Measurements from ENCODE around the gene MLXIP.
A peak's percentile ranks its signal among the peaks of the same experiment; 100 is the strongest.
"Not testable (repeated sequence)": the region's sequence is repeated elsewhere in the genome, so short reads cannot be mapped to it uniquely, and the experiment has no call there.

The MLXIP gene

GRCh38 chr12:122158700-122159285, 80.2 kb downstream of the MLXIP start:
- no peak for DNase-seq

DNA sequence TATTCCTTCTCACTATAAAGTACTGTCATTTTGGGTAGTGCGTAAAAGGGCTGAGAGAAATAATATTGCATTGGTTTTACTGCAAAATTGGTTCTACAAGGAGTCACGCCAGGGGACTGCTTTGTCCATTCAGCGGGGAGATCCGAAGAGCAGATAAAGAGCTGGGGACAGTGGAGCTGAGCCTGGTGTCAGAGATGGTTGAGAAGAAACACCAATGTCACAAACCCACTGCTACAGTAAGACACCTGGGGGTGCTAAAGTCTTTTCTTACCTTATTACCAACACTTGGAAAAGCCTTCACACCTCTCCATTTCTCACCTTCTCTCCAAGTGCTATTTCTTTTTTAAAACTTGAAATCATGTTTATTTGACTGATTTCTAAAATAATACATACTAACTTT, 81.3 kb downstream of the MLXIP start:
- DNase-seq, result peak; percentile 2

- no peak for DNase-seq
These were observed 82.2 kb downstream of the MLXIP start for GRCh38 chr12:122160761-122161160.

- DNase-seq, result no peak
These were observed 83.1 kb downstream of the MLXIP start for GRCh38 chr12:122161682-122162081.

- DNase-seq, result no peak
These were observed 84.4 kb downstream of the MLXIP start for GRCh38 chr12:122162976-122163375.

GRCh38 chr12:122166422-122167349, 88.1 kb downstream of the MLXIP start:
- no peak for DNase-seq

DNA sequence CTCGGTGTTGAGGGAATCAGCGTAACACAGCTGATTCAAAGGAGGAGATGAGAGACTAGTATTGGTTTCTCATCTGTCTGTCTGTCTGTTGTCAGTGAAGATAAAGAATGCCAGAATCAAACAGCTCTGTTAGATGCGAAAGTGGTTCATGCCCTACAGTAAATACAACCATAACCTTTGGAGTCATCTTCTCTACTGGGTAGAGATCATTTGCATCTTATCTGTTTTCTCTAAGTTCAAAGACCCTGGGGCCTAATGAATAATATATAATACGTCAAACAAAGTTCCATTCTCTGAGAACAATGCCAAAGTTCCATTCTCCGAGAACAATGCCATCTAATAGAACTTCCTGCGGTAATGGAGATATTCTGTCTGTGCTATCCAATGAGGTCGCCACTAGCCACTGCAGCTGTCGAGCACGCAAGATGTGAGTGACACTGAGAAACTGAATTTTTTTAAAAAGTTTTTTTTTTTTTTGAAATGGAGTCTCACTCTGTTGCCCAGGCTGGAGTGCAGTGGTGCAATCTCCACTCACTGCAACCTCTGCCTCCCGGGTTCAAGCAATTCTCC, 88.9 kb downstream of the MLXIP start:
- DNase-seq, result no peak

DNA sequence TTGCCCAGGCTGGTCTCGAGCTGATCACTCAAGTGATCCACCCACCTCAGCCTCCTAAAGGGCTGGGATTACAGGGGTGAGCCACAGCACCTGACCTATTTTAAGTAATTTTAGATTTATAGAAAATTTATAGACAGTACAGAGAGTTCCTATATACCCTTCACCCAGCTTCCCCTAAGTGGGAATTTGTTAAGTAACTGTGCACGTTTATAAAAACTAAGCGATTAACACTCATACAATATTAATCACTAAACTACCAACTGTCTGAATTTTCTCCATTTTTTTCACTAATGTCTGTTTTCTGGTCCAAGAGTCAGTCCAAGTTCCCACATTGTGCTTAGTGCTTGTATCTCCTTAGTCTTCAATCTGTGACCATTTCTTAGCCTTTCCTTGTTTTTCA, 89.9 kb downstream of the MLXIP start:
- DNase-seq, result no peak

DNA sequence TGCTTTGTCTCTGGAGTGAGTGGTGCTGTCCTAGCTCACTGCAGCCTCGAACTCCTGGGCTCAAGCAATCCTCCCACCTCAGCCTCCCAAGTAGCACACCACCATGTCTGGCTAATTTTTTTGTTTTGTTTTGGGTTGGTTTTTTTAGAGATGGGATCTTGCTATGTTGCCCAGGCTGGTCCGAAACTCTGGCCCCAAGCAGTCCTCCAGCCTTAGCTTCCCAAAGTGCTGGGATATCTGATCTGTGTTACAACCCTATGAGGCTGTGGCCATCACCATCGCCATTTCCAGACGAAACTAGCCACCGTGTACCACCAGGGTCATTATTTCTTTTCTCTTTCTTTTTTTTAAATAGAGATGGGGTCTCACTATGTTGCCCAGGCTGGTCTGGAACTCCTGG, 92.8 kb downstream of the MLXIP start:
- DNase-seq, result no peak

DNA sequence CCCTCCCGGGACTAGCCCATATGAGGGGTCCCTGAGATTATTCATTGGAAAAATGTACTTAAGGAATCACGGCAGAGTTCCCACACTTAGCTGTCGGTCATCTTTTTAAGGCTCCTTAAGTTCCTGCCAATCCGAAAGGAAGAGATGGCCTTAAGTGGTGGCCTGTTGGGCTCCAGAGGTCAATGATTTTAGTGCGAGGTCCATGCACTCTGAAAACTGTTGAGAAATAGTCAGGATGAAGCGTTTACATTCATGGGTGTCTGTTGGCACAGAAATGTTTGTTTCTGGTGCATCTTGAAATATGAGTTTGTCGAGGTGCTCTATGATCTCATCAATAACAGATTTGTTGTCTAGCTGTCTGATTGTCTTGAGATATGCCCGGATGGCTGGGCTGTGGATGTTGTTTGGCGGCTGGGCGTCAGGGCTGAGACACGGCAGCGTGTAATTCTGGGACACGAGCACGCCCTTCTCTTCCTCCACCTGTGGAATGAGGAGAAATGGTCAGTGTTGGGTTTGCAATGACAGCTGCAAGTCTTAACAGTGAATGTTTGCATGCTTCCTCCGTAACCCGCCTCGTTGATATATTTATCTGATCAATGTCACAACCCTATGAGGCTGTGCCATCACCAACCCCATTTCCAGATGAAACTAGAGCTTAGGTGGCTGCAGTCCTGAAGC, 93.8 kb downstream of the MLXIP start:
- no peak for DNase-seq

GRCh38 chr12:122174155-122174845, 95.7 kb downstream of the MLXIP start, which contains the start of gene IL31:
Gene IL31, minus strand, starts transcription at chr12:122174221. Its CDS starts 49 bp downstream, at chr12:122174172.
- no peak for DNase-seq

GRCh38 chr12:122176473-122176872, 97.9 kb downstream of the MLXIP start:
- not testable (repeated sequence) for DNase-seq

DNA sequence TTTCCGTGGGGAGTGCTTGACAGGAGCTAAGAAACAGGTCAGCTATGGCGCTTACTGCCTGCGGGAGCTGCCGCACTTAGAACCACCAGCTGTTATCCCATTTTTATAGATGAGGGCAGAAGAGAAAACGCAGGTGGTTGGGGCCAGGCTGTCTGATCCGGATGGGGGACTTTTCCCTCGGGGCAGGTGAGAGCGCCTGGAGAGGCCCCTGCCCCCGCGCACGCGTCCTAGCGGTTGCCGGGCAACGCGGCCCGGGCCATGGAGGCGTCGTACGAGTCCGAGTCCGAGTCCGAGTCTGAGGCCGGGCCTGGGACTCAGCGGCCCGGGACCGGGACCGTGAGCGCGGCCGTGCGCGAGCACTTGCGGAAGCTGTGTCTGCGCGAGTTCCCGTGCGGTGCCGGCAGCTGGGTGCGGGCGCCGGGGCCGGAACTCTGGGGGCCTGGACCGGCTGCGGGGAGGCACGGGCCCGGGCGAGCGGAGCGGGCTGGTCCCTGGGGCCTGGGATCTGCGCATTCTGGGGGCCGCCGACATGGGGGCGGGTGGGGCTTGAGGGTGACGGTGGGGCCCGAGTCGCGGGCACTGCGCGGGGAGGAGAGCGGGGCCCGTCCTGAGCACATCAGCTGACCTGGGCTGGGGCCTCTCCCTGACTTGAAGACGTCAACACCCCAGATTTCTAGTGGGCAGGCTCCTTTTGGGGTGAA, 104.5 kb downstream of the MLXIP start, which contains the start of gene LRRC43:
LRRC43 (plus strand) TSS at position 237 of the 701 bp plus-strand sequence; CDS start at position 259, 22 bp downstream.
- DNase-seq, result no peak

DNA sequence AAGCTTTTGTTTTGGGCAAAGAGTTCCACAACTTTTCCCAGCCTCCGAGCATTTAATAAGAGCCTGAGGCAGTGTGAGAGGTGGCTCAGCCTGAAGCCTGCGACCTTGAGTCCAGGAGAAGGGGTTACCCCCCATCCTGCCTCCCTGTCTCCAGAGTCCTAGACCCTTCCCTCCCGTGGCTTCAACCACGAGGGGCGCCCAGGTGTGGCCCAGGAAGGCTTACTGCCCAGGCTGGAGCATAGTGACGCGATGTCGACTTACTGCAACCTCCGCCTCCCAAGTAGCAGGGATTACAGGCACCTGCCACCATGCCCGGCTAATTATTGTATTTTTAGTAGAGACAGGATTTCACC, 105.0 kb downstream of the MLXIP start:
- DNase-seq, result no peak

- no peak for DNase-seq
These were observed 106.0 kb downstream of the MLXIP start for GRCh38 chr12:122184517-122184916.

GRCh38 chr12:122185079-122185478, 106.5 kb downstream of the MLXIP start:
- no peak for DNase-seq

- DNase-seq, result no peak
These were observed 107.0 kb downstream of the MLXIP start for GRCh38 chr12:122185494-122186082.

- DNase-seq, result no peak
These were observed 108.9 kb downstream of the MLXIP start for GRCh38 chr12:122187466-122187865.

DNA sequence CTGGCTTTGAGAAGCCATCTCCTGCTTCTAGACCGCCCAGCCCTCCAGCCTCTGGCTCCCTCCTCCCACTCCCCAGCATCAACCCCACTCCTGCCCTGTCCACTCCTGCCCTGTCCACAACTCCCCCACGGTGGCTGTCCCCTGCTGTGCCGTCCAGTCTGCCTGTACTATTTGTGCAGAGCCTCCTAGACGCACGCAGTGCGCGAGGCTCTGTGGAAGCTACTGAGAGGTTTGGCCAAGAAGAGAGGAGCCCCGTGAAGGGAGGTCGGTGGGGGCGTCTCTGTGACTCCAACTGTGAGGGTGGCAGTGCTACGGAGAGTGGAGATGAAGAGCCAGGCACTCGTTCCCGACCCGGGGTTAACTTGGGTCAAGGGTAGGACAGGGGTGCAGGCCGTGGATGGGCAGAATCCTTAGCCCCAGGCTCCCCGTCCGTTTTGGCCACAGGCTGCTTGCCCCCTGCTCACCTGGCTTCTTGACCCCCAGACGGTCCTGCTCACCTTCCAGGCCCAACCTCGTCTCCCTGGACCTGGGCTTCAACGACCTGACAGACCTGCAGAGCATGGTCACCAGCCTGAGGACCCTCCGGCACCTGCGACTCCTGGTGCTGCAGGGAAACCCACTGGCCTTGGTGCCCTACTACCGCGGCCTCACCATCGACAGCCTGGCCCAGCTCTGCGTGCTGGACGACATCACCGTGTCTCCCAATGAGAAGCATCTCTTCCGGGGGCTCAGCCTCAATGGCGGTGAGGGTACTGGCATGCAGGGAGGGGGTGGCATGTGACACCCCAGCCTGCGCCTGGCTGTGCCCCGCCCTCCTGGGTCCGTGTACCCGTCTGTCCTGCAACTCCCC, 111.3 kb downstream of the MLXIP start:
- DNase-seq, result no peak

DNA sequence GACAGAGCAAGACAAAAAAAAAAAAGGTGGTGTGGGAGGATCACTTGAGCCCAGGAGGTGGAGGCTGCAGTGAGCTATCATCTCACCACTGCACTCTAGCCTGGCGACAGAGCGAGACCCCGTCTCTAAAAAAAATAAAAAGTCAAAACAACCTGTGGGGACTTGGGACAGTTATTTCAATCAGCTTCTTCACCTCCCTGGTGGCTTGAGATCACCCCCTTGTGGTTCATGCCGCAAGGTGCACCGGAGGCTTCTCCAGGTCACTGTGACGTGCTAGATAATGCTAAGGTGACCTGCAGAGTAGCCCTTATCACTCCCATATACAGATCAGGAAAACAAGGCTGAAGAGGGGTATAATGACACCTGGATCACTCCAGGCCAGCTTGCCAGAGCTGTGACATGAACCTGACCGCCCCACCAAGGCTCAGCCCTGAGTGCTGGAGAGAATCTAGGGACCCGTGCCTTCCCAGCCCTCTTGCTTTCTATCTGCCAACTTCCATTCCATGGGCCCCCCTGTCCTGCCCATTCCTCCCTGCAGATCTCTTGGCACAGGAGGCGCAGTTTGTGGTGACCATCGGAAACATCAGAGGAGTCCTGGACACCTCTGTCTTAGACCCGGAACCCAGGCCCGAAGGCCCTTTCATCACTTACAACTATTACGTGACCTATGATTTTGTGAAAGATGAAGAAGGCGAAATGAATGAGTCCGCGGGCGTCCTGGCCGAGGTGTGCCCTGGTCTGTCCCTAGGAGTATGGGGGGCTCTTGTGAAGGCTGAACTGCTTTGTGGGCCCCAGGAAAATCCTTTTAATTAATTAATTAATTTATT, 112.5 kb downstream of the MLXIP start:
- DNase-seq, result no peak
